SHP77 treated with DMSO at 0.1 percent for 48 hours (cell line): ENCODE measurements around the gene ARF4.

Experiments used
- DNase-seq: peaks from one replicate; lab custom pipeline; 2025; lab: John Stamatoyannopoulos, UW

Gene ARF4

GRCh38 chr3:57577801-57578200 lies 19.3 kb downstream of the ARF4 start:
- no peak for DNase-seq

DNA sequence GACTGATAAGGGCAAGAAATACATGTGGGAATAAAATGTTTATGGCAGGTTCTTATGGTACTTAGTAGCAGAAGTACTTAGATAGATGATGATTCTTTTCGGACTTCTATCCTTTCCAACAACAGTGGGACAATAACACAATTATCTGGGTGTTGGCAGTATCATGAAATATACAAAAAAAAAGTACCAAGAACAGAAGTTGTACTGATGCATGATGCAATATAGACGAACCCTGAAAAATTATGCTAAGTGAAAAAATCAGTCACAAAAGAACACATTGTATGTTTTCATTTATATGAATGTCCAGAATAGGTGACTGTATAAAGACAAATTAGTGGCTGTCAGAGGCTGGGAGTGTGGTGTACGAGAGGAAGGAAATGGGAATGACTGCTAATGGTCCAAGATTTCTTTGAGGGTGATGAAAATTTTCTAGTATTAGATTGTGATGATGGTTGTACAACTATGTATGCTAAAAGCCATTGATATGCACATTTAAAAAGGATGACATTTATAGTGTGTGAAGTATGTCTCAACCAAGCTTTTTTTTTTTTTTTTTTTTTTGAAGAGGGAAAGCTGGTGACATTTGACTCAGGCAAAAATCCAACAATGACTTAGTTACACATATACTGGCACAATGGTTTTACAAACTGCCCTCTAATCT lies 21.0 kb downstream of the ARF4 start:
- DNase-seq: no peak

- no peak for DNase-seq
Measured at GRCh38 chr3:57572096-57572495, 25.0 kb downstream of the ARF4 start.

DNA sequence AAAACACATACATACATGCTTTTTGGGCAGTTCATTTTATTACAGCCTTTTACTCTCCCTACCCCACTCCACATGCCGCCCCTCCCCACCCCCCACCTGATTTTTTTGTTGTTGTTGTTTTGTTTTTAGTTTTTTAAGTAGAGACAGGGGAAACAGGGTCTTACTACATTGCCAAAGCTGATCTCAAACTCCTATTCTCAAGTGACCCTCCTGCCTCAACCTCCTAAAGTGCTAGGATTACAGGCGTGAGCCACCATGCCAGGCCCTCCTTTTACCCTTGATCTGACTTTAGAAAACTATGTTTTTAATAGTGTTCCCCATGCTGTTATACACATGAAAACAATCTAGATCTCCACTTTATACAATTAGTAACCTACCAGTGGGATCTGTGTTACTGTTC lies 26.3 kb downstream of the ARF4 start:
- no peak for DNase-seq

DNA sequence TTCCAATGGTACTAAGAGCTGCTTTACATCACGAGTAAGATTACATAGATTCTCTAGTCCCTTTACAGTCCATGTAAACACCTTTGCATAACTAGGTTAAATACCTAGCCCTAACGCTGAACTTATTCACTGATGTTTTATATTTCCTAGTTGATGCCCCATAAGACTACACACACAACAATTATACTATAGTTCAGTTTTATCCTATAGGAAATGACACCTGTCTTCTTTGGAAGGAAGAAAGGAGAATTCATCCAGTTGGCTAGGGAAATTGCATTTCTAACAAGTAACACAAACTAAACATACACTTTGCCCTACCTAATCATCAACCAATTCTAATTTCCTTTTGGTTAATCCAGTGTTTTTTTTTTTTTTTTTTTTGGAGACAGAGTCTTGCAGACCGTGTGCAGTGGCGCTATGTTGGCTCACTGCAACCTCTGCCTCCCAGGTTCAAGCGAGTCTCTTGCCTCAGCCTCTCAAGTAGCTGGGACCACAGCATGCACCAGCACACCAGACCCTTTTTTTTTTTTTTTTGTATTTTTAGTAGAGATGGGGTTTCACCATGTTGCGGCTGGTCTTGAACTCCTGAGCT lies 27.2 kb downstream of the ARF4 start:
- no peak for DNase-seq

GRCh38 chr3:57559526-57559925 lies 37.6 kb downstream of the ARF4 start:
- DNase-seq: no peak

DNA sequence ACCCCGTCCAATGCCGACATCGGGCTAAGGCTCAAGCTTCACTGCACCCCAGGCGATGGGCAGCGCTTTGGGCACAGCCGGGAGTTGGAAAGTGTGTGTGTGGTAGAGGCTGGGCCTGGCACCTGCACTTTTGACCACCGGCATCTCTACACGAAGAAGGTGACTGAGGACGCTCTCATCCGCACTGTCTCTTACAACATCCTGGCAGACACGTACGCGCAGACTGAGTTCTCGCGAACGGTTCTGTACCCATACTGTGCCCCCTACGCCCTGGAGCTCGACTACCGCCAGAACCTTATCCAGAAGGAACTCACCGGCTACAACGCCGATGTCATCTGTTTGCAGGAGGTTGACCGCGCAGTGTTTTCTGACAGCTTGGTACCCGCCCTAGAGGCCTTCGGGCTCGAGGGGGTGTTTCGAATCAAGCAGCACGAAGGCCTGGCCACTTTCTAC lies 40.0 kb downstream of the ARF4 start:
- DNase-seq: no peak

DNA sequence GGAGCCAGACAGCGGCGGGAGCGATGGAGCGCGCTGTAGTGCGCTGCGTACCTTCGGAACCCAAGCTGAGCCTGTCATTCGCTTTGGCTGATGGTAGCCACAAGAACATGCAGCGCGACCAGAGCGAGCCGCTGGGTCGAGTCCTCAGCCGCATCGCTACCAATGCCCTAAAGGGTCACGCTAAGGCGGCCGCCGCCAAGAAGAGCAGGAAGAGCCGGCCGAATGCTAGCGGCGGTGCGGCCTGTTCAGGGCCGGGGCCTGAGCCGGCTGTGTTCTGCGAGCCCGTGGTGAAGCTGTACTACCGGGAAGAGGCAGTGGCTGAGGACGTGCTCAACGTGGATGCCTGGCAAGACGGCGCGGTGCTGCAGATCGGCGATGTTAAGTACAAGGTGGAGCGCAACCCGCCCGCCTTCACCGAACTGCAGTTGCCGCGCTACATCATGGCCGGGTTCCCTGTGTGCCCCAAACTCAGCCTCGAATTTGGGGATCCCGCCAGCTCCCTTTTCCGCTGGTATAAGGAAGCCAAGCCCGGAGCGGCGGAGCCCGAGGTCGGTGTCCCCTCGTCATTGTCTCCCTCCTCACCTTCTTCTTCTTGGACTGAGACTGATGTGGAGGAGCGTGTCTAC lies 40.6 kb downstream of the ARF4 start:
- no peak for DNase-seq

- DNase-seq: peak; percentile 79
Measured at GRCh38 chr3:57555738-57556458, 41.2 kb downstream of the ARF4 start, which contains the start of gene PDE12. TSS of gene PDE12 (plus strand) at chr3:57556274. CDS start at chr3:57556380, 106 bp downstream.

GRCh38 chr3:57555306-57555705 lies 41.8 kb downstream of the ARF4 start:
- DNase-seq: no peak

- DNase-seq: no peak
Measured at GRCh38 chr3:57546616-57547015, 50.5 kb downstream of the ARF4 start.

- DNase-seq: no peak
Measured at GRCh38 chr3:57545636-57546268, 51.4 kb downstream of the ARF4 start.

DNA sequence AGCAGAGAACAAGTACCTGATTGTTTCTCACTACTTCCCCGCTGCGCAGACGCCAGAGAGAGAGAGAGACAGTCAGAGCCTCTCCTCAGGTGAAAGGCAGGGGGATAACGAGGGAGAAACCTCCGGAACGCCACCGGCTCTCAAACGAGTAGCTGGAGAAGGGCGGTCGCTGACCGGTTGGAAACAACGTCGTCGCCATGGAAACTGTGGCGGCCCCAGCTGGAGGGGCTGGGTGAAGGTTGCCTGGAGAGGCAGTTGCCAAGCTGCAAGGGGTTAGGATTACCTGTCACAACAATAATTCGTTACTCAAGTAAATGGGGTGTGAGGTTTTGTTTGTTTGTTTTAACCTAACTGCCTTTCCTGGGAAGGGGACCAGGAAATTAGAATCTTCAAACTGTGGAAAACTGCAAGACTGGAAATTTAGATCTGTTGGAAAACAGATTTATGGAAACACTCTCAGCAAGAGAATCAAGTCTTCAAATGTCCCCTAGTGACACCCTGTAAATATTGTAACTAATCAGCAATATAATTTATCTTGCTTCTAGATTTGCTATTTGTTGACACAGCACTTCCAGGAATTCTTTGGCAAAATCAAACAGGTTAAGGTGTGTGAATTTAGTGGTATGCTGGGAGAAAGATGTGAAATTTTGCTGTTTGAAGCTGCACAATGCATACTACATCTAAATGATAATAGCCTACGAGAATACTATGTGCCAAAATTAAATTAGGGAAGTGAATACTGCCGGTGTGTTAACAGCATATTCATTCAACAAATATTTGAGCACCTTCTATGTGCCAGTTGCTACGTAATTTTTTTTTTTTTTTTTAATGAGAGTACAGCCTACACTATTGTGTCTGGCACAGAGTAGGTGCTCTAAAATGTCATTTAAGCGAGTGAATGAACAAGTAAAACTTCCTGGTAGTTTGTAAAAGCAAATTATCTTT lies 52.7 kb downstream of the ARF4 start, which contains the start of gene DNAH12:
TSS of gene DNAH12 (minus strand) at position 164 of the 945 bp plus-strand sequence. CDS start 1,474 bp downstream, outside the sequence.
- peak; percentile 57 for DNase-seq

- no peak for DNase-seq
Measured at GRCh38 chr3:57538465-57538864, 58.7 kb downstream of the ARF4 start.

DNA sequence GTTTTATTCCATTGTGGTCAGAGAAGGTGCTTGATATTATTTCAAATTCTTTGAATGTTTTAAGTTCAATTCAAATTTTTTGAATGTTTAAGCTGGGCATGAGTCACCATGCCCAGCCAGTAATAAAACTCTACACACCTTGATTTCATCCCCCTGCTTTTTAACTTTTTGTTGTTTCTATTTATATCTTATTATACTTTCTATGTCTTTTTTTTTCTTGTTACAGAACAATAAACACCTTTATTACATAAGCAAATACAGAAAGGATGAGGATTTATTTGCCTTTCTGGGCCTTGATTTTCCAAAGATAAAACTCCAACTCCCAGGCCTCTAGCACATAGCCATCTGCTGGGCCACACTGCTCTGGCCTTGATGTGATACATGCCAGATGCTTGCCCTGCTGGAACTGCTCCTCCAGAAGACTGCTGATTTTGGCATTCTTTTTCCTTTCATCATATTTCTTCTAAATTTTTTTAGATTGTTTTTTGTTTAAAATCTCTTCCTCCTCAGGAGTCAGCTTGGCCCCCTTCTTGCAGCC lies 67.0 kb downstream of the ARF4 start:
- no peak for DNase-seq
